WTC11 (cell line): ENCODE data around the gene MYH11.

Experiments used
- ARID4B ChIP-seq: sonication (generic); formaldehyde crosslinking; IDR thresholded peaks from 2 replicates; pipeline ENCODE4 v1.8.0; 2023; ENCODE audit warnings: missing genetic modification reagents, mild to moderate bottlenecking, borderline replicate concordance
- CBFB ChIP-seq: sonication (generic); formaldehyde crosslinking; IDR thresholded peaks from 2 replicates; pipeline ENCODE4 v1.8.1; 2022; ENCODE audit warnings: mild to moderate bottlenecking, low read depth, missing genetic modification reagents
- CTCF ChIP-seq: fragments of 200-600 bp; IDR thresholded peaks from 2 replicates; pipeline ENCODE4 v1.8.0; 2022; ENCODE audit warnings: antibody characterized with exemption
- ELF4 ChIP-seq: sonication (generic); formaldehyde crosslinking; IDR thresholded peaks from 2 replicates; pipeline ENCODE4 v1.8.1; 2022; ENCODE audit warnings: low read depth, mild to moderate bottlenecking, moderate library complexity, missing genetic modification reagents
- NFYB ChIP-seq: sonication (generic); formaldehyde crosslinking; conservative IDR thresholded peaks from 2 replicates; pipeline ENCODE4 v1.8.0; 2022; ENCODE audit warnings: low read depth, missing genetic modification reagents
- NR2C2 ChIP-seq: sonication (generic); formaldehyde crosslinking; IDR thresholded peaks from 2 replicates; pipeline ENCODE4 v1.8.0; 2022; ENCODE audit warnings: mild to moderate bottlenecking, missing genetic modification reagents
- NR3C1 ChIP-seq: sonication (generic); formaldehyde crosslinking; conservative IDR thresholded peaks from 2 replicates; pipeline ENCODE4 v1.8.1; 2023; ENCODE audit warnings: low read depth, mild to moderate bottlenecking, missing genetic modification reagents
- SMAD4 ChIP-seq: sonication (generic); formaldehyde crosslinking; IDR thresholded peaks from 2 replicates; pipeline ENCODE4 v1.8.0; 2022; ENCODE audit warnings: mild to moderate bottlenecking, missing genetic modification reagents
- ZNF512 ChIP-seq: sonication (generic); formaldehyde crosslinking; IDR thresholded peaks from 2 replicates; pipeline ENCODE4 v1.8.1; 2022; ENCODE audit warnings: missing genetic modification reagents, borderline replicate concordance
- TF ChIP-seq, protein P1 (sequence below): sonication (generic); formaldehyde crosslinking; IDR thresholded peaks from 2 replicates; pipeline ENCODE4 v1.8.0; 2022; ENCODE audit warnings: mild to moderate bottlenecking, missing genetic modification reagents
- TF ChIP-seq, protein P2 (sequence below): sonication (generic); formaldehyde crosslinking; conservative IDR thresholded peaks from 2 replicates; pipeline ENCODE4 v1.8.1; 2022; ENCODE audit warnings: mild to moderate bottlenecking, missing genetic modification reagents
- TF ChIP-seq, protein P3 (sequence below): sonication (generic); formaldehyde crosslinking; IDR thresholded peaks from 2 replicates; pipeline ENCODE4 v1.8.1; 2022; ENCODE audit warnings: low read depth, missing genetic modification reagents, borderline replicate concordance

- no peak for TF ChIP-seq CTCF
- no peak for TF ChIP-seq ELF4
- TF ChIP-seq, protein P1, sequence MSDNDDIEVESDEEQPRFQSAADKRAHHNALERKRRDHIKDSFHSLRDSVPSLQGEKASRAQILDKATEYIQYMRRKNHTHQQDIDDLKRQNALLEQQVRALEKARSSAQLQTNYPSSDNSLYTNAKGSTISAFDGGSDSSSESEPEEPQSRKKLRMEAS: no peak
- no peak for TF ChIP-seq NR3C1
- no peak for TF ChIP-seq NR2C2
- TF ChIP-seq, protein P2, sequence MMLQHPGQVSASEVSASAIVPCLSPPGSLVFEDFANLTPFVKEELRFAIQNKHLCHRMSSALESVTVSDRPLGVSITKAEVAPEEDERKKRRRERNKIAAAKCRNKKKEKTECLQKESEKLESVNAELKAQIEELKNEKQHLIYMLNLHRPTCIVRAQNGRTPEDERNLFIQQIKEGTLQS: no peak
- no peak for TF ChIP-seq CBFB (CRISPR knock-in tag)
- TF ChIP-seq, protein P3, sequence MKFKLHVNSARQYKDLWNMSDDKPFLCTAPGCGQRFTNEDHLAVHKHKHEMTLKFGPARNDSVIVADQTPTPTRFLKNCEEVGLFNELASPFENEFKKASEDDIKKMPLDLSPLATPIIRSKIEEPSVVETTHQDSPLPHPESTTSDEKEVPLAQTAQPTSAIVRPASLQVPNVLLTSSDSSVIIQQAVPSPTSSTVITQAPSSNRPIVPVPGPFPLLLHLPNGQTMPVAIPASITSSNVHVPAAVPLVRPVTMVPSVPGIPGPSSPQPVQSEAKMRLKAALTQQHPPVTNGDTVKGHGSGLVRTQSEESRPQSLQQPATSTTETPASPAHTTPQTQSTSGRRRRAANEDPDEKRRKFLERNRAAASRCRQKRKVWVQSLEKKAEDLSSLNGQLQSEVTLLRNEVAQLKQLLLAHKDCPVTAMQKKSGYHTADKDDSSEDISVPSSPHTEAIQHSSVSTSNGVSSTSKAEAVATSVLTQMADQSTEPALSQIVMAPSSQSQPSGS (CRISPR knock-in tag): no peak
- TF ChIP-seq NFYB (CRISPR knock-in tag): no peak
- no peak for TF ChIP-seq ZNF512
- no peak for TF ChIP-seq SMAD4 (CRISPR knock-in tag)
- no peak for TF ChIP-seq ARID4B (CRISPR knock-in tag)
Observed at GRCh38 chr16:15729152-15729551, 127.7 kb downstream of the MYH11 start.
